ENCODE results near the gene FAM13C.

DNA sequence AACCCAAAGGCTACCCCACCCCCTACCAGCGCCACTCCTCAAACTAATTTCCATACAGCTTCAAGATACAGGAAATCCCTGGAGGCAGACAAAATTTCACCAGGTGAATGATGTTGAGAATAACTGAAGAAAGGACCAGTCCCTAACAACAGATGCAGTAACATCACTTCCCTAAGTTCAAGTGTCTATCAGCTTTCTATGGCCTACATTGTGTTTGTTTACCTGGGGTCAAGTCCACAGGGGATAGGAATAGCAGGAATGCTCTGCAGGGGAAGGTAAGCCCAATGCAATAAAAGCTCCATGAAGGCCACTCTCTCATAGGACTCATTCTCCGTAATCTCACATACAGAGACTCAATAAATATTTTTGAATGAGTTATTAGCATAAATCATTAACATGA, 26.9 kb downstream of the FAM13C start:
- TF ChIP-seq, protein P1, sequence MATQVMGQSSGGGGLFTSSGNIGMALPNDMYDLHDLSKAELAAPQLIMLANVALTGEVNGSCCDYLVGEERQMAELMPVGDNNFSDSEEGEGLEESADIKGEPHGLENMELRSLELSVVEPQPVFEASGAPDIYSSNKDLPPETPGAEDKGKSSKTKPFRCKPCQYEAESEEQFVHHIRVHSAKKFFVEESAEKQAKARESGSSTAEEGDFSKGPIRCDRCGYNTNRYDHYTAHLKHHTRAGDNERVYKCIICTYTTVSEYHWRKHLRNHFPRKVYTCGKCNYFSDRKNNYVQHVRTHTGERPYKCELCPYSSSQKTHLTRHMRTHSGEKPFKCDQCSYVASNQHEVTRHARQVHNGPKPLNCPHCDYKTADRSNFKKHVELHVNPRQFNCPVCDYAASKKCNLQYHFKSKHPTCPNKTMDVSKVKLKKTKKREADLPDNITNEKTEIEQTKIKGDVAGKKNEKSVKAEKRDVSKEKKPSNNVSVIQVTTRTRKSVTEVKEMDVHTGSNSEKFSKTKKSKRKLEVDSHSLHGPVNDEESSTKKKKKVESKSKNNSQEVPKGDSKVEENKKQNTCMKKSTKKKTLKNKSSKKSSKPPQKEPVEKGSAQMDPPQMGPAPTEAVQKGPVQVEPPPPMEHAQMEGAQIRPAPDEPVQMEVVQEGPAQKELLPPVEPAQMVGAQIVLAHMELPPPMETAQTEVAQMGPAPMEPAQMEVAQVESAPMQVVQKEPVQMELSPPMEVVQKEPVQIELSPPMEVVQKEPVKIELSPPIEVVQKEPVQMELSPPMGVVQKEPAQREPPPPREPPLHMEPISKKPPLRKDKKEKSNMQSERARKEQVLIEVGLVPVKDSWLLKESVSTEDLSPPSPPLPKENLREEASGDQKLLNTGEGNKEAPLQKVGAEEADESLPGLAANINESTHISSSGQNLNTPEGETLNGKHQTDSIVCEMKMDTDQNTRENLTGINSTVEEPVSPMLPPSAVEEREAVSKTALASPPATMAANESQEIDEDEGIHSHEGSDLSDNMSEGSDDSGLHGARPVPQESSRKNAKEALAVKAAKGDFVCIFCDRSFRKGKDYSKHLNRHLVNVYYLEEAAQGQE (IDR thresholded peaks at IDR 0.05; ENCODE audit: low read depth, low read length) = no peak
- TF ChIP-seq POLR2AphosphoS5 (IDR thresholded peaks at IDR 0.05; ENCODE audit: low read depth, low read length) (no peak), CTCF (IDR thresholded peaks at IDR 0.05) (no peak), EZH2phosphoT487 (IDR thresholded peaks at IDR 0.05; ENCODE audit: borderline replicate concordance, low read depth) (no peak), RAD21 (IDR thresholded peaks at IDR 0.05; ENCODE audit: low read length) (no peak), TAF1 (IDR thresholded peaks at IDR 0.05; ENCODE audit: borderline replicate concordance, low read depth, low read length) (no peak), RCOR1 (IDR thresholded peaks at IDR 0.05; ENCODE audit: low read length) (no peak), USF1 (IDR thresholded peaks at IDR 0.05; ENCODE audit: borderline replicate concordance, low read depth) (no peak), SIN3A (IDR thresholded peaks at IDR 0.05; ENCODE audit: borderline replicate concordance, low read depth, low read length) (no peak), FOXJ3 (CRISPR knock-in tag; IDR thresholded peaks at IDR 0.05) (no peak), FOXM1 (IDR thresholded peaks at IDR 0.05; ENCODE audit: low read depth) (no peak)
- TF ChIP-seq, protein P2, sequence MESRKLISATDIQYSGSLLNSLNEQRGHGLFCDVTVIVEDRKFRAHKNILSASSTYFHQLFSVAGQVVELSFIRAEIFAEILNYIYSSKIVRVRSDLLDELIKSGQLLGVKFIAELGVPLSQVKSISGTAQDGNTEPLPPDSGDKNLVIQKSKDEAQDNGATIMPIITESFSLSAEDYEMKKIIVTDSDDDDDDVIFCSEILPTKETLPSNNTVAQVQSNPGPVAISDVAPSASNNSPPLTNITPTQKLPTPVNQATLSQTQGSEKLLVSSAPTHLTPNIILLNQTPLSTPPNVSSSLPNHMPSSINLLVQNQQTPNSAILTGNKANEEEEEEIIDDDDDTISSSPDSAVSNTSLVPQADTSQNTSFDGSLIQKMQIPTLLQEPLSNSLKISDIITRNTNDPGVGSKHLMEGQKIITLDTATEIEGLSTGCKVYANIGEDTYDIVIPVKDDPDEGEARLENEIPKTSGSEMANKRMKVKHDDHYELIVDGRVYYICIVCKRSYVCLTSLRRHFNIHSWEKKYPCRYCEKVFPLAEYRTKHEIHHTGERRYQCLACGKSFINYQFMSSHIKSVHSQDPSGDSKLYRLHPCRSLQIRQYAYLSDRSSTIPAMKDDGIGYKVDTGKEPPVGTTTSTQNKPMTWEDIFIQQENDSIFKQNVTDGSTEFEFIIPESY (IDR thresholded peaks at IDR 0.05; ENCODE audit: borderline replicate concordance, low read depth) = no peak
- TF ChIP-seq, protein P3, sequence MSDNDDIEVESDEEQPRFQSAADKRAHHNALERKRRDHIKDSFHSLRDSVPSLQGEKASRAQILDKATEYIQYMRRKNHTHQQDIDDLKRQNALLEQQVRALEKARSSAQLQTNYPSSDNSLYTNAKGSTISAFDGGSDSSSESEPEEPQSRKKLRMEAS (IDR thresholded peaks at IDR 0.05; ENCODE audit: low read depth) = no peak
